Measurements from ENCODE around the gene MXRA8. TPM values are rescaled to one million over a fixed set of nuclear protein-coding genes. Genes with fewer than 3 reads are reported as not detected.

MXRA8 gene
- total RNA-seq, 1 experiment from 2014 or later = 5.0 TPM

DNA sequence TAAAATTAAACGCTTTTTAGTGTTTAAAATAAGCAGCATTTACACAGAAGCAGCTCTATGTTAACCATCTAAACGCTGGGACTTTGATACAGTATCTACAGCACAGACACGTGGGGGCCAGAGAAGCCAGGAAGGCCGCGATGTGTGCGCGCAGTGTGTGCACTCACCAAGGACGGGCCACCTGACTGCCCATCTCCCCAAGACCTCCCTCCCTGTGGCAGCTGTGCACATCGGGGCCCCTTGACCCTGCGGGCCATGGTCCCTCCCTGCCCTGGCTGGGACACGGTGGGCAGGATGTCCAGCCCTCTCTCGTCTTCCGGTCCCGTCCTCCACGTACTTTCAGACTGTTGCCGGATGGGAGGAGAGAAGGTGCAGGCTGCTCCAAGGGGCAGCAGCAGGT, 23.1 kb downstream of the MXRA8 start:
- intact Hi-C loops (cut with micrococcal nuclease; ENCODE audit: unreplicated experiment) = no loop called here
- POLR2A ChIA-PET = no interaction called here

GRCh38 chr1:1334835-1335234, 23.5 kb downstream of the MXRA8 start:
- BruUV-seq (replicated peaks) = no TSS peak
- Histone ChIP-seq H3K27me3 (replicated peaks; ENCODE audit: control insufficient read depth, insufficient read depth, low read length) (no peaks in the 10 kb centered on the region), H3K4me1 (no peaks in the 10 kb centered on the region), H3K9me3 (no peaks in the 10 kb centered on the region), H3K36me3 (ENCODE audit: control insufficient read depth, insufficient read depth, low read length) (no peaks in the 10 kb centered on the region), H3K4me3 (ENCODE audit: low read depth, low read length) (no peak overlapping the region)
- H3K9me3 Mint-ChIP-seq (ENCODE audit: unreplicated experiment) = no peaks in the 10 kb centered on the region
- H3K36me3 Mint-ChIP-seq (ENCODE audit: insufficient read depth, unreplicated experiment) = peaks cover 39% of the 10 kb centered on the region
- intact Hi-C loops (cut with micrococcal nuclease; ENCODE audit: unreplicated experiment) = no loop called here
- ChIA-PET POLR2A (no interaction called here), CTCF (no interaction called here)
- no peak for DNase-seq
- no peak overlapping the region for H3K27ac Mint-ChIP-seq (ENCODE audit: unreplicated experiment)
- H3K4me1 Mint-ChIP-seq (ENCODE audit: low read depth, unreplicated experiment) = no peaks in the 10 kb centered on the region
- no peak overlapping the region for H3K4me3 Mint-ChIP-seq (ENCODE audit: unreplicated experiment)
- TF ChIP-seq, protein P1, sequence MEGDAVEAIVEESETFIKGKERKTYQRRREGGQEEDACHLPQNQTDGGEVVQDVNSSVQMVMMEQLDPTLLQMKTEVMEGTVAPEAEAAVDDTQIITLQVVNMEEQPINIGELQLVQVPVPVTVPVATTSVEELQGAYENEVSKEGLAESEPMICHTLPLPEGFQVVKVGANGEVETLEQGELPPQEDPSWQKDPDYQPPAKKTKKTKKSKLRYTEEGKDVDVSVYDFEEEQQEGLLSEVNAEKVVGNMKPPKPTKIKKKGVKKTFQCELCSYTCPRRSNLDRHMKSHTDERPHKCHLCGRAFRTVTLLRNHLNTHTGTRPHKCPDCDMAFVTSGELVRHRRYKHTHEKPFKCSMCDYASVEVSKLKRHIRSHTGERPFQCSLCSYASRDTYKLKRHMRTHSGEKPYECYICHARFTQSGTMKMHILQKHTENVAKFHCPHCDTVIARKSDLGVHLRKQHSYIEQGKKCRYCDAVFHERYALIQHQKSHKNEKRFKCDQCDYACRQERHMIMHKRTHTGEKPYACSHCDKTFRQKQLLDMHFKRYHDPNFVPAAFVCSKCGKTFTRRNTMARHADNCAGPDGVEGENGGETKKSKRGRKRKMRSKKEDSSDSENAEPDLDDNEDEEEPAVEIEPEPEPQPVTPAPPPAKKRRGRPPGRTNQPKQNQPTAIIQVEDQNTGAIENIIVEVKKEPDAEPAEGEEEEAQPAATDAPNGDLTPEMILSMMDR (IDR thresholded peaks at IDR 0.05; ENCODE audit: insufficient read depth in 1 of 2, low read depth in 1 of 2, low read length in 1 of 2, severe bottlenecking in 1 of 2, unreplicated experiment in 1 of 2) = no peak
- no peaks in the 10 kb centered on the region for H3K27me3 Mint-ChIP-seq (ENCODE audit: insufficient read depth, unreplicated experiment)

More for the DNA sequence above, 23.1 kb downstream of the MXRA8 start:
- Mint-ChIP-seq H3K36me3 (ENCODE audit: insufficient read depth, unreplicated experiment) (peaks cover 44% of the 10 kb centered on the region), H3K9me3 (ENCODE audit: unreplicated experiment) (no peaks in the 10 kb centered on the region), H3K4me3 (ENCODE audit: unreplicated experiment) (no peak overlapping the region), H3K4me1 (ENCODE audit: low read depth, unreplicated experiment) (no peaks in the 10 kb centered on the region), H3K27me3 (ENCODE audit: insufficient read depth, unreplicated experiment) (no peaks in the 10 kb centered on the region), H3K27ac (ENCODE audit: unreplicated experiment) (no peak overlapping the region)
- Histone ChIP-seq H3K36me3 (ENCODE audit: control insufficient read depth, insufficient read depth, low read length) (no peaks in the 10 kb centered on the region), H3K9me3 (no peaks in the 10 kb centered on the region), H3K27me3 (replicated peaks; ENCODE audit: control insufficient read depth, insufficient read depth, low read length) (no peaks in the 10 kb centered on the region), H3K4me1 (no peaks in the 10 kb centered on the region), H3K4me3 (ENCODE audit: low read depth, low read length) (no peak overlapping the region)
- no TSS peak for BruUV-seq (replicated peaks)
- TF ChIP-seq, protein P1 (IDR thresholded peaks at IDR 0.05; ENCODE audit: insufficient read depth in 1 of 2, low read depth in 1 of 2, low read length in 1 of 2, severe bottlenecking in 1 of 2, unreplicated experiment in 1 of 2) = no peak
- CTCF ChIA-PET = no interaction called here
- DNase-seq = no peak

DNA sequence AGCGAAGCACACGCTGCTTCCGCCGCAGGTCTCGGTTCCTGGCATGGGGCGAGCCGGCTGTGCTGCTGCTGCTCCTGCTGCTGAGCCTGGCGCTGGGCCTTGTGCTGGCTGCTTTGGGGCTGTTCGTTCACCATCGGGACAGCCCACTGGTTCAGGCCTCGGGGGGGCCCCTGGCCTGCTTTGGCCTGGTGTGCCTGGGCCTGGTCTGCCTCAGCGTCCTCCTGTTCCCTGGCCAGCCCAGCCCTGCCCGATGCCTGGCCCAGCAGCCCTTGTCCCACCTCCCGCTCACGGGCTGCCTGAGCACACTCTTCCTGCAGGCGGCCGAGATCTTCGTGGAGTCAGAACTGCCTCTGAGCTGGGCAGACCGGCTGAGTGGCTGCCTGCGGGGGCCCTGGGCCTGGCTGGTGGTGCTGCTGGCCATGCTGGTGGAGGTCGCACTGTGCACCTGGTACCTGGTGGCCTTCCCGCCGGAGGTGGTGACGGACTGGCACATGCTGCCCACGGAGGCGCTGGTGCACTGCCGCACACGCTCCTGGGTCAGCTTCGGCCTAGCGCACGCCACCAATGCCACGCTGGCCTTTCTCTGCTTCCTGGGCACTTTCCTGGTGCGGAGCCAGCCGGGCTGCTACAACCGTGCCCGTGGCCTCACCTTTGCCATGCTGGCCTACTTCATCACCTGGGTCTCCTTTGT, 24.7 kb downstream of the MXRA8 start:
- Mint-ChIP-seq H3K4me3 (ENCODE audit: unreplicated experiment) (no peak overlapping the region), H3K27ac (ENCODE audit: unreplicated experiment) (no peak overlapping the region), H3K9me3 (ENCODE audit: unreplicated experiment) (no peaks in the 10 kb centered on the region), H3K36me3 (ENCODE audit: insufficient read depth, unreplicated experiment) (peaks cover 43% of the 10 kb centered on the region), H3K27me3 (ENCODE audit: insufficient read depth, unreplicated experiment) (no peaks in the 10 kb centered on the region), H3K4me1 (ENCODE audit: low read depth, unreplicated experiment) (no peaks in the 10 kb centered on the region)
- intact Hi-C loops (cut with micrococcal nuclease; ENCODE audit: unreplicated experiment) = no loop called here
- CTCF ChIA-PET = no interaction called here
- POLR2A ChIA-PET = no interaction called here
- Histone ChIP-seq H3K4me3 (ENCODE audit: low read depth, low read length) (no peak overlapping the region), H3K4me1 (no peaks in the 10 kb centered on the region), H3K36me3 (ENCODE audit: control insufficient read depth, insufficient read depth, low read length) (no peaks in the 10 kb centered on the region), H3K9me3 (no peaks in the 10 kb centered on the region), H3K27me3 (replicated peaks; ENCODE audit: control insufficient read depth, insufficient read depth, low read length) (no peaks in the 10 kb centered on the region)
- TF ChIP-seq, protein P1 (IDR thresholded peaks at IDR 0.05; ENCODE audit: insufficient read depth in 1 of 2, low read depth in 1 of 2, low read length in 1 of 2, severe bottlenecking in 1 of 2, unreplicated experiment in 1 of 2) = no peak
- BruUV-seq (replicated peaks) = no TSS peak
- DNase-seq = no peak
